Spinal cord (tissue), 10 donors: ENCODE results near the gene C17orf107. TPM values are rescaled to one million over a fixed set of nuclear protein-coding genes. Genes with fewer than 3 reads are reported as not detected.

Experiments
- DNase-seq, 6 donors: peaks; one replicate each; pipeline versions ENCODE4 v3.0.0 to v3.0.0-alpha.2; 2013 to 2015; ENCODE audit warnings: low spot score in 6 of 6, low read depth in 4 of 6
- H3K27ac ChIP-seq: one replicate; pipeline ENCODE4 v1.5.1; 2013; ENCODE audit warnings: low read depth, low read length, control low read depth
- H3K27me3 ChIP-seq: one replicate; pipeline ENCODE4 v1.6.1; 2013; ENCODE audit warnings: low read length; ENCODE audit not compliant: control insufficient read depth, insufficient read depth
- H3K36me3 ChIP-seq: one replicate; pipeline ENCODE4 v1.6.1; 2013; ENCODE audit warnings: low read length; ENCODE audit not compliant: control insufficient read depth, insufficient read depth
- H3K4me1 ChIP-seq: one replicate; pipeline ENCODE4 v1.6.1; 2013; ENCODE audit warnings: low read length; ENCODE audit not compliant: control insufficient read depth, insufficient read depth
- H3K4me3 ChIP-seq: one replicate; pipeline ENCODE4 v1.5.1; 2013; ENCODE audit warnings: low read depth, low read length, control low read depth
- H3K9me3 ChIP-seq: one replicate; pipeline ENCODE4 v1.6.1; 2013; ENCODE audit warnings: low read length; ENCODE audit not compliant: control insufficient read depth, insufficient read depth
- WGBS: methylation state at CpG from one replicate; pipeline ENCODE4 v1.1.5; 2013; ENCODE audit warnings: missing lambda C conversion rate; ENCODE audit not compliant: insufficient coverage; 5-methylcytosine and 5-hydroxymethylcytosine counted together
- polyA plus RNA-seq, 2 donors: library from polyadenylated mRNA; unstranded; fragments of 120-200 nt; gene quantifications; one replicate each; pipeline ENCODE4 v1.2.1, GENCODE V29; 2013; ENCODE audit not compliant: insufficient read length in 2 of 2
- total RNA-seq, 2 donors: library from RNA; depleted of rRNA in 1 of 2; stranded (reverse); fragments of 120-200 nt in 1 of 2; fragments of >200 nt in 1 of 2; gene quantifications; one replicate each; pipeline versions ENCODE4 v1.2.3 to v1.2.4, GENCODE V29; 2013 to 2014
- donor health status: healthy.

C17orf107 gene
- total and polyA plus RNA-seq, 4 donors = 1.9 to 4.7 (median 3.3) TPM

DNA sequence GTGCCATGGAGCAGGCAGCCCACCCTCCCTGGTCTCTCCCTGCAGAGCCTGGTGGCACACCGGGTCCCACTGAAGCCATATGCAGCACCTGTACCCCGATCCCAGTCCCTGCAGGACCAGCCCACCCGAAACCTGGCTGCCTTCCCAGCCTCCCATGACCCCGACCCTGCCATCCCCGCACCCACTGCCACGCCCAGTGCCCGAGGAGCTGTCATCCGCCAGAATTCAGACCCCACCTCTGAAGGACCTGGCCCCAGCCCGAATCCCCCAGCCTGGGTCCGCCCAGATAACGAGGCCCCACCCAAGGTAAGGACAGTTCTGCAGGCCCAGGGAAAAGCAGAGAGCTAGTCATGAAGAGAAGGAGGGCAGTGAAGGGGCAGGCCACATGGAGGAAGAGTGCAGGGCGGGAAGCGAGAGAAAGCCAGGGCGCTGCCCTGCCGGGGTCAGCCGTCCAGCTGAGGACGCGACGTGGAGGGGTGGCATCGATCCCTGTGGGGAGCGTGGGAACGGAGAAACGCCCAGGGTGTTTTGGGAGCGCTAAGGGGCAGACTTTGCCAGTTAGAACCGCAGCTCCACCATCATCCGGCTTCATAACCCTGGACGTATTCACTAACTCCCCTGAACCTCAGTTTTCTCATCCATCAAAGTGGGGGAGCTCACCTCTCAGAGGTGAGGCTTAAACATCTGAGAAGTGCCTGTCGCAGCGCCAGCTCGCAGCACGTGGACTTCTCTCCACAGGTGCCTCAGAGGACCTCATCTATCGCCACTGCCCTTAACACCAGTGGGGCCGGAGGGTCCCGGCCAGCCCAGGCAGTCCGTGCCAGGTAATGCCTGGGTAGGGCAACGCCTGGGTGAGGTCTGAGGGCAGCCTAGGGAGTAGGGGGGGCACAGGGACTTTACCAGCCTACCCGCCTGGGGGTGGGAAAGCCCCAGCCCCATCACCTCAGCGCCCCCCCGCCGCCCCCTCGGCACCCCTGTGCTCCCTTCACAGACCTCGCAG, 7.6 kb upstream of the C17orf107 start:
- 96% methylated on average over 42 of the region's 42 CpGs for WGBS
- H3K36me3 ChIP-seq = peaks cover 95% of the 10 kb centered on the region

DNA sequence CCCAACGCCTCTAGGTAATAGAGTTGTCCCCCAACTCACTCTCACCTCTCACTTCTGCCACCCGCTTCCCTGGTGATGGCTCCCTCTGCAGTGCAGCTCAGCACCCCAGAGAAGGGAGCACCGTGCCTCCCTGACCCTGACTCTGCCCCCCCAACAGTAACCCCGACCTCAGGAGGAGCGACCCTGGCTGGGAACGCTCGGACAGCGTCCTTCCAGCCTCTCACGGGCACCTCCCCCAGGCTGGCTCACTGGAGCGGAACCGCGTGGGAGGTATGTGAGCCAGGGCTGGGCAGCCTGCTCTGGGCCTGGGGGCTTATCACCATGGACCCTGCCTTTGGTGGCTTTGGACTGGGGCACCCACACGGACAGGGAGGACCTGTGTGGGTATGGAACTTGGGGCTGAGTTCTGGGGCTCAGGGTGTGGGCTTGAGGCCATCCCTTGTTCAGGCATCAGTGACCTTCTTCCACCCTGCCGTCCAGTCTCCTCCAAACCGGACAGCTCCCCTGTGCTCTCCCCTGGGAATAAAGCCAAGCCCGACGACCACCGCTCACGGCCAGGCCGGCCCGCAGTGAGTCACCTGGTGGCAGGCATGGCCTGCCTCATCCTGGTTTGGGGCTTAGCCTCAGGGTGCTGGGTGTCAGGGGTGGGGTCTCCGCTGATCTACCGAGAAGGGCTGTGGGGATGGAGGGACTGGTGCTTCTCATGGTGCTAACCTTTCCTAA, 6.7 kb upstream of the C17orf107 start:
- no peak for DNase-seq
- no peaks in the 10 kb centered on the region for H3K9me3 ChIP-seq
- H3K4me1 ChIP-seq = no peaks in the 10 kb centered on the region
- H3K27ac ChIP-seq = no peak overlapping the region
- no peaks in the 10 kb centered on the region for H3K27me3 ChIP-seq
- no peak overlapping the region for H3K4me3 ChIP-seq
- 87% methylated on average over 13 of the region's 23 CpGs for WGBS
- peaks cover 95% of the 10 kb centered on the region for H3K36me3 ChIP-seq

More for the DNA sequence above, 7.6 kb upstream of the C17orf107 start:
- DNase-seq = no peak
- no peaks in the 10 kb centered on the region for H3K27me3 ChIP-seq
- no peak overlapping the region for H3K4me3 ChIP-seq
- H3K27ac ChIP-seq = no peak overlapping the region
- H3K4me1 ChIP-seq = peaks cover 4% of the 10 kb centered on the region
- no peaks in the 10 kb centered on the region for H3K9me3 ChIP-seq

DNA sequence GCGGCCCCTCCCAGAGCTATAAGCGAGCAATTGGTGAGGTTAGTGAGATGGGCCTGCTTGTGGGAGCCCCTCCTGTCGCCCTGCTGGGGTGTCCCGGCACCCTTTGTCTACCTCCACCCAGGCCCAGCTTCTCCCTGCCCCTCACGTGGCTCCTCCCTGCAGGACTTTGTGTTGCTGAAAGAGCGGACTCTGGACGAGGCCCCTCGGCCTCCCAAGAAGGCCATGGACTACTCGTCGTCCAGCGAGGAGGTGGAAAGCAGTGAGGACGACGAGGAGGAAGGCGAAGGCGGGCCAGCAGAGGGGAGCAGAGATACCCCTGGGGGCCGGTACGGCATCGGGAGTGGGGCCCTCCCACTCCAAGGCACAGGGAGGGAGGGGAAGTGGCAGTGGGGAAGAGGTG, 6.1 kb upstream of the C17orf107 start:
- Histone ChIP-seq H3K4me3 (no peak overlapping the region), H3K4me1 (peaks cover 2% of the 10 kb centered on the region), H3K9me3 (no peaks in the 10 kb centered on the region), H3K27me3 (peaks cover 1% of the 10 kb centered on the region), H3K36me3 (peaks cover 94% of the 10 kb centered on the region), H3K27ac (no peak overlapping the region)
- DNase-seq = no peak
- WGBS = 81% methylated on average over 16 of the region's 18 CpGs

DNA sequence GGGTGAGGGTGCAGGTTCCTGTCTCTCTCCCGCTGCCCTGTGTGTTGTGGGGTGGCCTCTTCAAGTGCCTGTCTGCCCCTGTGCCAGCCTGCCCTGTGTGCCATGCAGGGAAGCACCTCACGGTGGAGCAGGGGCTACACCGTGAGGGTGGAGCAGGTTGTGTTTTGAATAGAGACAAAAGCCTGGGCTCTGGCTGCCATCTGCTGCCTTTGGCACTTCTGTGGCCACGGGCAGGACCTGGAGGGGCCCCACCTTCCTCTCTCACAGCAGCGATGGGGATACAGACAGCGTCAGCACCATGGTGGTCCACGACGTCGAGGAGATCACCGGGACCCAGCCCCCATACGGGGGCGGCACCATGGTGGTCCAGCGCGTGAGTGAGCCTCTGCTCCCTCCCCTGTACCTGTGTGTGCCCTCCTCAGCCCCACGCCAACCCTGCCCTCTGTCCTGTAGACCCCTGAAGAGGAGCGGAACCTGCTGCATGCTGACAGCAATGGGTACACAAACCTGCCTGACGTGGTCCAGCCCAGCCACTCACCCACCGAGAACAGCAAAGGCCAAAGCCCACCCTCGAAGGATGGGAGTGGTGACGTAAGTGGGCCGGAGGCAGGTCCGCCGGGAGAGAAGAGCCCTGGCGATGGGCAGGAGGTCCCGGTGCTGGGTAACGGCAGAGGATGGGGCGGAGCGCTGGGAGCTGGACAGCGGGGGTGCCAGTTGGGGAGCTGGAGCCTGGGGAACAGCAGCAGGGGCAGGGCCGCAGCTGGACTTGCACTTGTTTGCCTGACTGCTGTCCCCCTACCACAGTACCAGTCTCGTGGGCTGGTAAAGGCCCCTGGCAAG, 5.4 kb upstream of the C17orf107 start:
- 86% methylated on average over 28 of the region's 31 CpGs for WGBS
- H3K27ac ChIP-seq = no peak overlapping the region
- H3K4me1 ChIP-seq = peaks cover 8% of the 10 kb centered on the region
- peaks cover 8% of the 10 kb centered on the region for H3K27me3 ChIP-seq
- DNase-seq = no peak
- no peak overlapping the region for H3K4me3 ChIP-seq
- H3K9me3 ChIP-seq = no peaks in the 10 kb centered on the region
- peaks cover 99% of the 10 kb centered on the region for H3K36me3 ChIP-seq

DNA sequence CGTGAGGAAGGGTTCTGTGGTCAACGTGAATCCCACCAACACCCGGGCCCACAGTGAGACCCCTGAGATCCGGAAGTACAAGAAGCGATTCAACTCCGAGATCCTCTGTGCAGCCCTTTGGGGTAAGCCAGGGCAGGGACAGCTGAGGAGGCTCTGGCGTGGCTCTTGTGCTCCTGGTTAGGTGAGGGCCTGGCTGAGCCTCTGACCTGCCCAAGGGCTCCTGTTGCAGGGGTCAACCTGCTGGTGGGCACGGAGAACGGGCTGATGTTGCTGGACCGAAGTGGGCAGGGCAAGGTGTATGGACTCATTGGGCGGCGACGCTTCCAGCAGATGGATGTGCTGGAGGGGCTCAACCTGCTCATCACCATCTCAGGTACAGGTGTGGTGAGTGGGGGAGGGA, 4.2 kb upstream of the C17orf107 start:
- Histone ChIP-seq H3K36me3 (peaks cover 93% of the 10 kb centered on the region), H3K27me3 (peaks cover 19% of the 10 kb centered on the region), H3K9me3 (no peaks in the 10 kb centered on the region), H3K27ac (no peak overlapping the region), H3K4me3 (no peak overlapping the region), H3K4me1 (peaks cover 20% of the 10 kb centered on the region)
- 92% methylated on average over 13 of the region's 13 CpGs for WGBS
- no peak for DNase-seq

DNA sequence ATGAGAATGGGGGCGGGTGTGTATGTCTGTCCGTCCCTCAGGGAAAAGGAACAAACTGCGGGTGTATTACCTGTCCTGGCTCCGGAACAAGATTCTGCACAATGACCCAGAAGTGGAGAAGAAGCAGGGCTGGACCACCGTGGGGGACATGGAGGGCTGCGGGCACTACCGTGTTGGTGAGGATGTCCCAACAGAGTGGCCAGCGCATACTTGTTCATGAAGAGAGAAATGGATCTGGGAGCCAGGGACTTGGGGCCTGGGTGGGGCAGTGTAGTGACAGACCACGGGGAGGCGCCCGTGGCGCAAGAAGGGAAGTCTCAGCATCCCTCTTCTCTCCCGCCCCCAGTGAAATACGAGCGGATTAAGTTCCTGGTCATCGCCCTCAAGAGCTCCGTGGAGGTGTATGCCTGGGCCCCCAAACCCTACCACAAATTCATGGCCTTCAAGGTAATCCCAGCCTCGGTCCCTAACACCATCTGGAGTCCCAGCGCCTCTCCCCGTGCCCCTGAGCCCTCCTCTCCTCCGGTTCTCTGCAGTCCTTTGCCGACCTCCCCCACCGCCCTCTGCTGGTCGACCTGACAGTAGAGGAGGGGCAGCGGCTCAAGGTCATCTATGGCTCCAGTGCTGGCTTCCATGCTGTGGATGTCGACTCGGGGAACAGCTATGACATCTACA, 3.5 kb upstream of the C17orf107 start:
- peaks cover 90% of the 10 kb centered on the region for H3K36me3 ChIP-seq
- no peaks in the 10 kb centered on the region for H3K9me3 ChIP-seq
- no peak for DNase-seq
- peaks cover 26% of the 10 kb centered on the region for H3K4me1 ChIP-seq
- H3K4me3 ChIP-seq = no peak overlapping the region
- WGBS = 66% methylated on average over 23 of the region's 27 CpGs
- no peak overlapping the region for H3K27ac ChIP-seq
- peaks cover 26% of the 10 kb centered on the region for H3K27me3 ChIP-seq

DNA sequence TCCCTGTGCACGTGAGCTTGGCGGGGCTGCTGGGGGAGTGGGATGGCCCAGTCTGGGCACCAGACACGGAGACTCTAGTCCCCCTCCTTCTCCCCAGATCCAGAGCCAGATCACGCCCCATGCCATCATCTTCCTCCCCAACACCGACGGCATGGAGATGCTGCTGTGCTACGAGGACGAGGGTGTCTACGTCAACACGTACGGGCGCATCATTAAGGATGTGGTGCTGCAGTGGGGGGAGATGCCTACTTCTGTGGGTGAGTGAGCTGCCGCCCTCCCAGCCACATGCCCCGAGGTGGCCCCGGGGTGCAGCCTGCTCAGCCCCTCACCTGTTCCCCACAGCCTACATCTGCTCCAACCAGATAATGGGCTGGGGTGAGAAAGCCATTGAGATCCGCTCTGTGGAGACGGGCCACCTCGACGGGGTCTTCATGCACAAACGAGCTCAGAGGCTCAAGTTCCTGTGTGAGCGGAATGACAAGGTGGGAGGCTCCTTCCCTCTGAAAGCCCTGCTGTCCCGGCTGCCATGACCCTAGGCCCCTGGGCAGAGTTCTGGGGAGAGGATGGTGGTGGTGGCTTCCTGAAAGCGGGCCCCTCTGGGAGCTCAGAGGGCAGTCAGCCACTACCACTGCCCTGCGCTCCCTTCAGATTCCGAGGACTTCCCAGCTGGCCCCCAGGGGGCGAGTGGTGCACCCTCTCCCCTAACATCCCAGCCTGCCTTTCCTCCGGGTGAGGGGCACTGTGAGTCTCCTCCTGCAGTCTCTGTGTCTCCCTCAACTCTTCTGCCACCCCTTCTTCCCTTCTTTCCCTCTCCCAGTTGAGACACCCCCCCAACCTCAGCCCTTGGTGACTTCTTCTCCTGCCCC, 2.8 kb upstream of the C17orf107 start:
- Histone ChIP-seq H3K9me3 (no peaks in the 10 kb centered on the region), H3K27ac (no peak overlapping the region)
- 85% methylated on average over 13 of the region's 27 CpGs for WGBS

DNA sequence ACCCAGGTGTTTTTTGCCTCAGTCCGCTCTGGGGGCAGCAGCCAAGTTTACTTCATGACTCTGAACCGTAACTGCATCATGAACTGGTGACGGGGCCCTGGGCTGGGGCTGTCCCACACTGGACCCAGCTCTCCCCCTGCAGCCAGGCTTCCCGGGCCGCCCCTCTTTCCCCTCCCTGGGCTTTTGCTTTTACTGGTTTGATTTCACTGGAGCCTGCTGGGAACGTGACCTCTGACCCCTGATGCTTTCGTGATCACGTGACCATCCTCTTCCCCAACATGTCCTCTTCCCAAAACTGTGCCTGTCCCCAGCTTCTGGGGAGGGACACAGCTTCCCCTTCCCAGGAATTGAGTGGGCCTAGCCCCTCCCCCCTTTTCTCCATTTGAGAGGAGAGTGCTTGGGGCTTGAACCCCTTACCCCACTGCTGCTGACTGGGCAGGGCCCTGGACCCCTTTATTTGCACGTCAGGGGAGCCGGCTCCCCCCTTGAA, 2.1 kb upstream of the C17orf107 start:
- H3K27me3 ChIP-seq = peaks cover 37% of the 10 kb centered on the region
- no peaks in the 10 kb centered on the region for H3K9me3 ChIP-seq
- no peak overlapping the region for H3K4me3 ChIP-seq
- peaks cover 87% of the 10 kb centered on the region for H3K36me3 ChIP-seq
- H3K4me1 ChIP-seq = peaks cover 41% of the 10 kb centered on the region
- 79% methylated on average over 8 of the region's 10 CpGs for WGBS
- no peak overlapping the region for H3K27ac ChIP-seq
- DNase-seq = no peak

More for the DNA sequence above, 2.8 kb upstream of the C17orf107 start:
- peaks cover 90% of the 10 kb centered on the region for H3K36me3 ChIP-seq
- DNase-seq = no peak
- no peak overlapping the region for H3K4me3 ChIP-seq
- peaks cover 34% of the 10 kb centered on the region for H3K4me1 ChIP-seq
- H3K27me3 ChIP-seq = peaks cover 34% of the 10 kb centered on the region
